Measurements from ENCODE around the gene FAM20B. TPM values are rescaled to one million over a fixed set of nuclear protein-coding genes. Genes with fewer than 3 reads are reported as not detected.

Gene FAM20B
- total RNA-seq, 1 donor from 2014 or later: 37.3 TPM

- Mint-ChIP-seq H3K9me3 (ENCODE audit: low read depth) (no peaks in the 10 kb centered on the region), H3K4me1 (ENCODE audit: low read depth) (no peaks in the 10 kb centered on the region), H3K36me3 (ENCODE audit: low read depth) (peaks cover 21% of the 10 kb centered on the region), H3K27ac (ENCODE audit: unreplicated experiment) (no peak overlapping the region), H3K4me3 (ENCODE audit: unreplicated experiment) (no peak overlapping the region), H3K27me3 (ENCODE audit: low read depth) (no peaks in the 10 kb centered on the region)
- DNase-seq (ENCODE audit: low spot score): no peak
- TF ChIP-seq, protein P1, sequence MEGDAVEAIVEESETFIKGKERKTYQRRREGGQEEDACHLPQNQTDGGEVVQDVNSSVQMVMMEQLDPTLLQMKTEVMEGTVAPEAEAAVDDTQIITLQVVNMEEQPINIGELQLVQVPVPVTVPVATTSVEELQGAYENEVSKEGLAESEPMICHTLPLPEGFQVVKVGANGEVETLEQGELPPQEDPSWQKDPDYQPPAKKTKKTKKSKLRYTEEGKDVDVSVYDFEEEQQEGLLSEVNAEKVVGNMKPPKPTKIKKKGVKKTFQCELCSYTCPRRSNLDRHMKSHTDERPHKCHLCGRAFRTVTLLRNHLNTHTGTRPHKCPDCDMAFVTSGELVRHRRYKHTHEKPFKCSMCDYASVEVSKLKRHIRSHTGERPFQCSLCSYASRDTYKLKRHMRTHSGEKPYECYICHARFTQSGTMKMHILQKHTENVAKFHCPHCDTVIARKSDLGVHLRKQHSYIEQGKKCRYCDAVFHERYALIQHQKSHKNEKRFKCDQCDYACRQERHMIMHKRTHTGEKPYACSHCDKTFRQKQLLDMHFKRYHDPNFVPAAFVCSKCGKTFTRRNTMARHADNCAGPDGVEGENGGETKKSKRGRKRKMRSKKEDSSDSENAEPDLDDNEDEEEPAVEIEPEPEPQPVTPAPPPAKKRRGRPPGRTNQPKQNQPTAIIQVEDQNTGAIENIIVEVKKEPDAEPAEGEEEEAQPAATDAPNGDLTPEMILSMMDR (IDR thresholded peaks at IDR 0.05): no peak
Observed at GRCh38 chr1:179099891-179100290, 74.2 kb downstream of the FAM20B start.

DNA sequence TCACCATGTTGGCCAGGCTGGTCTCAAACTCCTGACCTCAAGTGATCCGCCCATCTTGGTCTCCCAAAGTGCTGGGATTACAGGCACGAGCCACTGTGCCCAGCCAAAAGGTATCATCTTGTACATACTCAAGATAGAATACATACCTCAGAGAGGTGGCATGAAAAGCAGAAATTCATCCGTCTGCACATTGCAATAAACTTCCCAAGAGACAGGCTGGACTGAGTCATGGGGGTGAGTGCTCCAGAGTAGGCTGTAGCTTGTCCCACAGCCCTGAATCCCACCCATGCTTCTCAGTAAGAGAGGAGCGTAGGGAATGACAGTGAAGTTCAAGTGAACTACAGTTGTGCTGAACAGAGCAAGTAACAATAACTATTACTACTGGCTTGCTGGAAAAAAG is 75.9 kb downstream of the FAM20B start:
- DNase-seq (ENCODE audit: low spot score): no peak
- Mint-ChIP-seq H3K36me3 (ENCODE audit: low read depth) (peaks cover 16% of the 10 kb centered on the region), H3K27ac (ENCODE audit: unreplicated experiment) (no peak overlapping the region)

GRCh38 chr1:179103999-179104398 is 78.3 kb downstream of the FAM20B start:
- Mint-ChIP-seq H3K4me3 (ENCODE audit: unreplicated experiment) (no peak overlapping the region), H3K27ac (ENCODE audit: unreplicated experiment) (no peak overlapping the region), H3K27me3 (ENCODE audit: low read depth) (no peaks in the 10 kb centered on the region), H3K9me3 (ENCODE audit: low read depth) (no peaks in the 10 kb centered on the region), H3K36me3 (ENCODE audit: low read depth) (peaks cover 19% of the 10 kb centered on the region), H3K4me1 (ENCODE audit: low read depth) (peaks cover 13% of the 10 kb centered on the region)
- TF ChIP-seq, protein P1 (IDR thresholded peaks at IDR 0.05): no peak
- DNase-seq (ENCODE audit: low spot score): no peak

More for the DNA sequence above, 75.9 kb downstream of the FAM20B start:
- no peaks in the 10 kb centered on the region for H3K9me3 Mint-ChIP-seq (ENCODE audit: low read depth)
- peaks cover 7% of the 10 kb centered on the region for H3K4me1 Mint-ChIP-seq (ENCODE audit: low read depth)
- no peaks in the 10 kb centered on the region for H3K27me3 Mint-ChIP-seq (ENCODE audit: low read depth)
- TF ChIP-seq, protein P1 (IDR thresholded peaks at IDR 0.05): no peak
- H3K4me3 Mint-ChIP-seq (ENCODE audit: unreplicated experiment): no peak overlapping the region

DNA sequence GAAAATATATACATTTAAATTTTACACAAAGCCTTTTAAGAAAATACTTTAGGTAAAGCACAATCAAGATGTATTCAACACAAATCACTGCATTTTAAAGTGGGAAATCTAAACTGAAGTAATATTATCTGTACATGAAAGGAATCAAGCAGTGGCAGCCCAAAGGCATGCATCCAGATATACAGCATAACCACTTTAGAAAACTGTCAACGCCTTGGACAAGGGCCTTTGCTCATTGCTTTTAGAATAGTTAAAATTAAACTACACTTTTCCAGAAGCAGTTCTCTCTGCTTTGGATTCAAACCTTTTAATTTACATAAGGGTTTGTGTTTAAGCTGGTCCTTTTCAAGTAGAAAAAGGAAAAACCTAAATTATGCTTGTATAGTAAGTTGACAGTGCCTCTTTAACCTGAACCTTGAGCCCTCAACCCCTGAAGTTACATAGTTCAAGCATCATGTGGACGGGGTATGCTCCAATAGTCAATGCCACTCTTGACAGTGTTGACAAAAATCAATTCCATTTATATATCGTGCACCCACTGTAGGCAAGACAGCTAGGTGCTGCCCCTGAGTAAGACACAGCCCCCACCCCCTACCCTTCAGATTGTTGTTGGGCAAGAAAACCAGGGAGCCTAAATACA is 79.0 kb downstream of the FAM20B start:
- Mint-ChIP-seq H3K9me3 (ENCODE audit: low read depth) (no peaks in the 10 kb centered on the region), H3K27me3 (ENCODE audit: low read depth) (no peaks in the 10 kb centered on the region), H3K4me3 (ENCODE audit: unreplicated experiment) (no peak overlapping the region), H3K27ac (ENCODE audit: unreplicated experiment) (no peak overlapping the region), H3K4me1 (ENCODE audit: low read depth) (peaks cover 13% of the 10 kb centered on the region), H3K36me3 (ENCODE audit: low read depth) (peaks cover 24% of the 10 kb centered on the region)
- DNase-seq (ENCODE audit: low spot score): no peak
- TF ChIP-seq, protein P1 (IDR thresholded peaks at IDR 0.05): no peak

DNA sequence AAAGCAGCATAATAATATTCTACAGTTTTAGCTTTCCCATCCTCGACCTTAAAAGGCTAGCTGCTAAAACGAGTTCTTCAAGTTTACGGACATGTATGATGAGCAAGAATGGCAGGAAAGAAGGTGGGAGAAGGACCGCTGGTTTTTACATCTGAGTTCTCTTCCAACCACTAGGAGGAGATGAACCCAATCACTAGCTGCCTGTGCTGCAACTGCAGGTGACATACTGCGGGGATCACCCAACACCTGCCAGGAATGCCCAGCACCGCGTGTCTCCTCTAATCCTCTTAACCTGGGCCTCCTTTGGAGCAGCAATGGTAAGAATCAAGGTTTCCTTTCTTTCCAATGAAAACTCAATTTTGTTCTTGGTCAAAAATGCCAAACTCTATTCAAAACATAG is 79.7 kb downstream of the FAM20B start:
- Mint-ChIP-seq H3K27me3 (ENCODE audit: low read depth) (no peaks in the 10 kb centered on the region), H3K4me1 (ENCODE audit: low read depth) (peaks cover 13% of the 10 kb centered on the region), H3K9me3 (ENCODE audit: low read depth) (no peaks in the 10 kb centered on the region), H3K27ac (ENCODE audit: unreplicated experiment) (no peak overlapping the region), H3K4me3 (ENCODE audit: unreplicated experiment) (no peak overlapping the region), H3K36me3 (ENCODE audit: low read depth) (peaks cover 29% of the 10 kb centered on the region)
- TF ChIP-seq, protein P1 (IDR thresholded peaks at IDR 0.05): peak; percentile 70
- no peak for DNase-seq (ENCODE audit: low spot score)

Data from chondrocyte (in vitro differentiated cells).